ENCODE data around the gene PRELID1. TPM values are rescaled to one million over a fixed set of nuclear protein-coding genes. Genes with fewer than 3 reads are reported as not detected.

PRELID1 gene
- total RNA-seq, 1 experiment from 2014 or later: 275 TPM

DNA sequence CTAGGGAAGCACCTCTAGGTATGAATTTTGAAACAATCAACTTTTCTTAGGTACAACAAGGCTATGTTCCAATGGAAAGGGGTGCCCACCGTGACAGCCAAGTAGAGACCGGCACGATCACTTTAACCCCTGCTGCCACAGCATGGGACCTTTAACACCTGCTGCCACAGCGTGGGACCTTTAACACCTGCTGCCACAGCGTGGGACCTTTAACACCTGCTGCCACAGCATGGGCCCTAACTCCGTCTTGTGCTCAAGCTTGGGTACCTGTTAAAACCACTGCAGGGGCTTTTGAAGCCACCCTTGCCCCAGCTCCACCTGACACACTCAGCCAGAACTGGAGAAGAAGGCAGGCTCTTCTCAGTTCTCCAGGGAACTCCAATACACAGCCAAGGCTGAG is 26.3 kb downstream of the PRELID1 start:
- POLR2A ChIA-PET: interaction anchor here (0.6 kb wide), 1 partner anchor 32 kb away, joined by 5 read pairs; no protein-coding TSS in a partner anchor

DNA sequence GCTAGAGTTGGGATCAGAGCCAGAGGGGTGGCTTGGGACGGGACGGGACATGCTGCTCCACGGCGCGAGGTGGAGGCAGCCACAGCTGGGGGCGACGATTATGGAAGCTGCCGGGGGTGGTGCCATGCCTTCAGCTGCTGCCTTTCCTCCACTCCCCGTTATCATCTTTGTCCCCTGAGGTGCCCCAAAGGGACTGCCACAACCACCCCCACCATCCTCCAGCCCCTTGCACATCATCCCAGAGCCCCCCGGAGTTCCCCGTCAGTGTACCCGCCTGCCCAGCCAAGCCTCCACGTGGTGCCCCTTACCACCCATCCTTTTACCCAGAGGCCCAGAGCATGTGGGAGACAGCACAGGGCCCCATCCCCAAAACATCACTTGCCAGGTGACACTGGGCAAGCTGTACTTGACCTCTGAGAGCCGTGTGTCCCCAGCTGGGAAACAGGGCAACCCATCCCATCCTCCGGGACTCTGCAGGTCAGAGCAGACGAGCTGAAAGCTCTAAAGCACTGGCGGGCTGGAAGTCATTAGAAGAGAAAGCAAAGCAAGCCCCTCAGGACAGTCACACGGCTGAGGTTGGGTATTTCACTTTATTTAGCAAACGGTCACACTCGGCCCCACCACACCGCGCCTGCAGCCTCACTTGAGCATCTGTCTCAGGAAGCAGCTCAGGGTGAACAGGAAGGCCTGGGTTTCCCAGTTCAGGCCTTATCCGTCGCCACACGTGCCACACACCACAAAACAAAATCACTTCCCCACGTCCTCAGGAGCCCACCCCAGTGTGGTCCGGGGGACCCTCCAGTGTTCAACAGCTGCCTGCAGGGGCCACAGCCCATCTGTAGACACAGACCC is 27.6 kb downstream of the PRELID1 start:
- no peak overlapping the region for H3K27ac ChIP-seq (ENCODE audit: low read length)
- no peak for DNase-seq (ENCODE audit: low read depth, low spot score)
- intact Hi-C loops (cut with micrococcal nuclease; ENCODE audit: unreplicated experiment) (no loop called here), in situ Hi-C loops (cut with HindIII; ENCODE audit: low pct_unique_long_range_greater_than_20kb, low sequenced_read_pairs) (no loop called here)
- peaks cover 10% of the 10 kb centered on the region for H3K36me3 ChIP-seq (ENCODE audit: control insufficient read depth, insufficient read depth, low read length)
- BruUV-seq (replicated peaks): no TSS peak
- CTCF ChIA-PET: no interaction called here
- no peak for ATAC-seq
- TF ChIP-seq, protein P1, sequence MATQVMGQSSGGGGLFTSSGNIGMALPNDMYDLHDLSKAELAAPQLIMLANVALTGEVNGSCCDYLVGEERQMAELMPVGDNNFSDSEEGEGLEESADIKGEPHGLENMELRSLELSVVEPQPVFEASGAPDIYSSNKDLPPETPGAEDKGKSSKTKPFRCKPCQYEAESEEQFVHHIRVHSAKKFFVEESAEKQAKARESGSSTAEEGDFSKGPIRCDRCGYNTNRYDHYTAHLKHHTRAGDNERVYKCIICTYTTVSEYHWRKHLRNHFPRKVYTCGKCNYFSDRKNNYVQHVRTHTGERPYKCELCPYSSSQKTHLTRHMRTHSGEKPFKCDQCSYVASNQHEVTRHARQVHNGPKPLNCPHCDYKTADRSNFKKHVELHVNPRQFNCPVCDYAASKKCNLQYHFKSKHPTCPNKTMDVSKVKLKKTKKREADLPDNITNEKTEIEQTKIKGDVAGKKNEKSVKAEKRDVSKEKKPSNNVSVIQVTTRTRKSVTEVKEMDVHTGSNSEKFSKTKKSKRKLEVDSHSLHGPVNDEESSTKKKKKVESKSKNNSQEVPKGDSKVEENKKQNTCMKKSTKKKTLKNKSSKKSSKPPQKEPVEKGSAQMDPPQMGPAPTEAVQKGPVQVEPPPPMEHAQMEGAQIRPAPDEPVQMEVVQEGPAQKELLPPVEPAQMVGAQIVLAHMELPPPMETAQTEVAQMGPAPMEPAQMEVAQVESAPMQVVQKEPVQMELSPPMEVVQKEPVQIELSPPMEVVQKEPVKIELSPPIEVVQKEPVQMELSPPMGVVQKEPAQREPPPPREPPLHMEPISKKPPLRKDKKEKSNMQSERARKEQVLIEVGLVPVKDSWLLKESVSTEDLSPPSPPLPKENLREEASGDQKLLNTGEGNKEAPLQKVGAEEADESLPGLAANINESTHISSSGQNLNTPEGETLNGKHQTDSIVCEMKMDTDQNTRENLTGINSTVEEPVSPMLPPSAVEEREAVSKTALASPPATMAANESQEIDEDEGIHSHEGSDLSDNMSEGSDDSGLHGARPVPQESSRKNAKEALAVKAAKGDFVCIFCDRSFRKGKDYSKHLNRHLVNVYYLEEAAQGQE (IDR thresholded peaks at IDR 0.05; ENCODE audit: insufficient read depth in 1 of 2, low read depth in 2 of 2, low read length in 1 of 2): no peak
- no peak for TF ChIP-seq SIN3A (IDR thresholded peaks at IDR 0.05; ENCODE audit: borderline replicate concordance, insufficient read depth, low read depth, low read length)
- TF ChIP-seq, protein P2, sequence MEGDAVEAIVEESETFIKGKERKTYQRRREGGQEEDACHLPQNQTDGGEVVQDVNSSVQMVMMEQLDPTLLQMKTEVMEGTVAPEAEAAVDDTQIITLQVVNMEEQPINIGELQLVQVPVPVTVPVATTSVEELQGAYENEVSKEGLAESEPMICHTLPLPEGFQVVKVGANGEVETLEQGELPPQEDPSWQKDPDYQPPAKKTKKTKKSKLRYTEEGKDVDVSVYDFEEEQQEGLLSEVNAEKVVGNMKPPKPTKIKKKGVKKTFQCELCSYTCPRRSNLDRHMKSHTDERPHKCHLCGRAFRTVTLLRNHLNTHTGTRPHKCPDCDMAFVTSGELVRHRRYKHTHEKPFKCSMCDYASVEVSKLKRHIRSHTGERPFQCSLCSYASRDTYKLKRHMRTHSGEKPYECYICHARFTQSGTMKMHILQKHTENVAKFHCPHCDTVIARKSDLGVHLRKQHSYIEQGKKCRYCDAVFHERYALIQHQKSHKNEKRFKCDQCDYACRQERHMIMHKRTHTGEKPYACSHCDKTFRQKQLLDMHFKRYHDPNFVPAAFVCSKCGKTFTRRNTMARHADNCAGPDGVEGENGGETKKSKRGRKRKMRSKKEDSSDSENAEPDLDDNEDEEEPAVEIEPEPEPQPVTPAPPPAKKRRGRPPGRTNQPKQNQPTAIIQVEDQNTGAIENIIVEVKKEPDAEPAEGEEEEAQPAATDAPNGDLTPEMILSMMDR (IDR thresholded peaks at IDR 0.05): no peak
- no peak for TF ChIP-seq POLR2AphosphoS5 (IDR thresholded peaks at IDR 0.05; ENCODE audit: low read depth, low read length)
- TF ChIP-seq TCF7L2 (IDR thresholded peaks at IDR 0.05; ENCODE audit: low read depth, low read length): no peak
- no peaks in the 10 kb centered on the region for H3K9me3 ChIP-seq (ENCODE audit: control insufficient read depth, insufficient read depth, low read depth, low read length)
- no peak overlapping the region for H3K4me3 ChIP-seq (ENCODE audit: low read depth in 2 of 2, low read length in 2 of 2)
- H3K4me1 ChIP-seq (ENCODE audit: control insufficient read depth, insufficient read depth, low read length): peaks cover 2% of the 10 kb centered on the region; the same call in 1 of the 2 replicates
- POLR2A ChIA-PET: no interaction called here
- no peaks in the 10 kb centered on the region for H3K27me3 ChIP-seq (ENCODE audit: control insufficient read depth, insufficient read depth, low read length)

More for the DNA sequence above, 26.3 kb downstream of the PRELID1 start:
- no peaks in the 10 kb centered on the region for H3K27me3 ChIP-seq (ENCODE audit: control insufficient read depth, insufficient read depth, low read length)
- DNase-seq (ENCODE audit: low read depth, low spot score): no peak
- H3K4me1 ChIP-seq (ENCODE audit: control insufficient read depth, insufficient read depth, low read length): peaks cover 10% of the 10 kb centered on the region
- CTCF ChIA-PET: no interaction called here
- H3K9me3 ChIP-seq (ENCODE audit: control insufficient read depth, insufficient read depth, low read depth, low read length): no peaks in the 10 kb centered on the region
- in situ Hi-C loops (cut with HindIII; ENCODE audit: low pct_unique_long_range_greater_than_20kb, low sequenced_read_pairs): no loop called here
- H3K27ac ChIP-seq (ENCODE audit: low read length): no peak overlapping the region
- H3K36me3 ChIP-seq (ENCODE audit: control insufficient read depth, insufficient read depth, low read length): peaks cover 8% of the 10 kb centered on the region; the same call in 1 of the 2 replicates
- no peak overlapping the region for H3K4me3 ChIP-seq (ENCODE audit: low read depth in 2 of 2, low read length in 2 of 2)
- ATAC-seq: no peak
- TF ChIP-seq POLR2AphosphoS5 (IDR thresholded peaks at IDR 0.05; ENCODE audit: low read depth, low read length) (no peak), TCF7L2 (IDR thresholded peaks at IDR 0.05; ENCODE audit: low read depth, low read length) (no peak), SIN3A (IDR thresholded peaks at IDR 0.05; ENCODE audit: borderline replicate concordance, insufficient read depth, low read depth, low read length) (no peak)
- TF ChIP-seq, protein P2 (IDR thresholded peaks at IDR 0.05): no peak
- TF ChIP-seq, protein P1 (IDR thresholded peaks at IDR 0.05; ENCODE audit: insufficient read depth in 1 of 2, low read depth in 2 of 2, low read length in 1 of 2): no peak
- no TSS peak for BruUV-seq (replicated peaks)
- intact Hi-C loops (cut with micrococcal nuclease; ENCODE audit: unreplicated experiment): no loop called here

Measured in Panc1 (cell line).